OCI-LY7 (cell line): ENCODE data around the gene FAM171A2. TPM values are rescaled to one million over a fixed set of nuclear protein-coding genes. Genes with fewer than 3 reads are reported as not detected.
A peak's percentile ranks its signal among the peaks of the same experiment; 100 is the strongest.

Experiments used
- BruUV-seq: library from RNA; stranded (reverse); fragments of 400-500 nt; replicated peaks from 2 replicates; lab custom pipeline; 2021; lab: Mats Ljungman, UMichigan
- CTCF ChIA-PET: fragments of 300-600 bp; sonication (Branson Sonifier 250); formaldehyde crosslinking; loops from one replicate; lab custom pipeline; 2022; ENCODE audit warnings: antibody characterized with exemption; ENCODE audit not compliant: unreplicated experiment; lab: Charles Lee
- POLR2A ChIA-PET: fragments of 300-600 bp; sonication (Branson Sonifier 250); formaldehyde crosslinking; loops from one replicate; lab custom pipeline; 2022; ENCODE audit warnings: antibody characterized with exemption; lab: Charles Lee
- DNase-seq: peaks from one replicate; pipeline ENCODE4 v3.0.0-alpha.2; 2015; ENCODE audit warnings: low spot score
- H2AFZ ChIP-seq: fragments of 200-600 bp; sonication (generic), shearing (Covaris generic); 2 replicates; pipeline ENCODE4 v1.6.1; 2014; ENCODE audit warnings: mild to moderate bottlenecking, antibody characterized with exemption, low read length, moderate library complexity
- H3K27ac ChIP-seq: fragments of 200-600 bp; sonication (generic); 2 replicates; pipeline ENCODE4 v1.5.1; 2014; ENCODE audit warnings: mixed run types, low read depth, mild to moderate bottlenecking, moderate library complexity, low read length, inconsistent platforms; ENCODE audit not compliant: poor library complexity, severe bottlenecking
- H3K36me3 ChIP-seq: fragments of 200-600 bp; sonication (generic); 2 replicates; pipeline ENCODE4 v1.6.1; 2014; ENCODE audit warnings: mild to moderate bottlenecking, antibody characterized with exemption, low read length, moderate library complexity, mixed read lengths; ENCODE audit not compliant: insufficient read depth
- H3K4me1 ChIP-seq: fragments of 200-600 bp; sonication (generic); 2 replicates; pipeline ENCODE4 v1.5.1; 2014; ENCODE audit warnings: mild to moderate bottlenecking, low read length; ENCODE audit not compliant: insufficient read depth, poor library complexity, severe bottlenecking
- H3K4me2 ChIP-seq: fragments of 200-600 bp; sonication (generic); 2 replicates; pipeline ENCODE4 v1.6.1; 2014; ENCODE audit warnings: mild to moderate bottlenecking, low read length
- H3K4me3 ChIP-seq: fragments of 200-600 bp; sonication (generic); 2 replicates; pipeline ENCODE4 v1.5.1; 2014; ENCODE audit warnings: mild to moderate bottlenecking, low read depth, low read length; ENCODE audit not compliant: poor library complexity, severe bottlenecking
- H3K79me2 ChIP-seq: fragments of 200-600 bp; sonication (generic); 2 replicates; pipeline ENCODE4 v1.6.1; 2016; ENCODE audit warnings: low read depth, mild to moderate bottlenecking, low read length, moderate library complexity, mixed read lengths; ENCODE audit not compliant: insufficient read depth
- H3K9me2 ChIP-seq: fragments of 200-600 bp; sonication (generic); 2 replicates; pipeline ENCODE4 v1.6.1; 2016; ENCODE audit warnings: mild to moderate bottlenecking, low read length, mixed read lengths; ENCODE audit not compliant: insufficient read depth
- H3K9me3 ChIP-seq: fragments of 200-600 bp; sonication (generic); 2 replicates; pipeline ENCODE4 v1.6.1; 2014; ENCODE audit warnings: mild to moderate bottlenecking, mixed run types, low read length, mixed read lengths
- H4K20me1 ChIP-seq: fragments of 200-600 bp; sonication (generic); 2 replicates; pipeline ENCODE4 v1.6.1; 2014; ENCODE audit warnings: mild to moderate bottlenecking, antibody characterized with exemption, low read length, moderate library complexity, mixed read lengths; ENCODE audit not compliant: insufficient read depth
- CTCF ChIP-seq: fragments of 200-600 bp; sonication (generic); conservative IDR thresholded peaks from 2 replicates; pipeline ENCODE4 v1.5.1; 2014; ENCODE audit warnings: mild to moderate bottlenecking, antibody characterized with exemption, low read length, moderate library complexity, mixed read lengths
- EZH2phosphoT487 ChIP-seq: fragments of 200-600 bp; sonication (generic); IDR thresholded peaks from 2 replicates; pipeline ENCODE4 v1.6.1; 2018; ENCODE audit warnings: low read depth, borderline replicate concordance, mild to moderate bottlenecking, mixed run types, antibody characterized with exemption, low read length, moderate library complexity, mixed read lengths
- intact Hi-C: fragments of 100-400 bp; cut with micrococcal nuclease; formaldehyde crosslinking; loops from one replicate; pipeline ENCODE4 v1.10.0; 2022; ENCODE audit not compliant: unreplicated experiment
- total RNA-seq, 2 experiments: library from RNA; depleted of rRNA in 1 of 2; stranded (reverse); fragments of >200 nt in 1 of 2; shearing (Covaris generic) in 1 of 2; gene quantifications; 2 replicates each; pipeline ENCODE4 v1.2.3, GENCODE V29; 2014 to 2022

The FAM171A2 gene
- total RNA-seq, 2 experiments from 2014 or later, result 3.4 to 4.6 TPM

- H3K9me2 ChIP-seq, result no peaks in the 10 kb centered on the region
Measured at GRCh38 chr17:44338702-44339101, 25.0 kb downstream of the FAM171A2 start.

GRCh38 chr17:44335968-44336367 lies 27.7 kb downstream of the FAM171A2 start:
- BruUV-seq, result no TSS peak
- no peak for TF ChIP-seq EZH2phosphoT487
- no peak for TF ChIP-seq CTCF
- Histone ChIP-seq H3K4me3 (no peak overlapping the region), H3K9me2 (no peaks in the 10 kb centered on the region), H3K4me2 (peak overlapping the region; percentile 61), H3K79me2 (no peaks in the 10 kb centered on the region), H3K9me3 (no peaks in the 10 kb centered on the region), H3K36me3 (no peaks in the 10 kb centered on the region), H3K27ac (no peak overlapping the region), H4K20me1 (no peaks in the 10 kb centered on the region), H2AFZ (peak overlapping the region; percentile 74; the same call in 1 of the 2 replicates), H3K4me1 (peaks cover 30% of the 10 kb centered on the region)
- DNase-seq, result no peak
- POLR2A ChIA-PET, result interaction anchor here (0.5 to 2.3 kb wide), 3 partner anchors 9 to 227 kb away, joined by 3 to 11 read pairs (median 10); partner anchors contain the start of gene GRN
- CTCF ChIA-PET, result interaction anchor here (2.2 kb wide), 1 partner anchor 9 kb away, joined by 8 read pairs; the partner anchor contains the start of gene GRN
- intact Hi-C loops, result no loop called here

More at GRCh38 chr17:44338702-44339101, 25.0 kb downstream of the FAM171A2 start:
- CTCF ChIA-PET, result no interaction called here
- no peaks in the 10 kb centered on the region for H4K20me1 ChIP-seq
- no peak overlapping the region for H3K27ac ChIP-seq
- BruUV-seq, result no TSS peak
- H3K4me2 ChIP-seq, result no peak overlapping the region
- no peak overlapping the region for H3K4me3 ChIP-seq
- peaks cover 21% of the 10 kb centered on the region for H3K4me1 ChIP-seq
- H3K9me3 ChIP-seq, result no peaks in the 10 kb centered on the region
- TF ChIP-seq EZH2phosphoT487, result no peak
- TF ChIP-seq CTCF, result no peak
- intact Hi-C loops, result no loop called here
- no peak overlapping the region for H2AFZ ChIP-seq
- no peaks in the 10 kb centered on the region for H3K36me3 ChIP-seq
- POLR2A ChIA-PET, result interaction anchor here (1.3 kb wide), 1 partner anchor 9 kb away, joined by 7 read pairs; no protein-coding TSS in a partner anchor
- H3K79me2 ChIP-seq, result no peaks in the 10 kb centered on the region
- DNase-seq, result no peak

GRCh38 chr17:44335564-44335963 lies 28.1 kb downstream of the FAM171A2 start:
- intact Hi-C loops, result no loop called here
- no peak overlapping the region for H3K4me3 ChIP-seq
- POLR2A ChIA-PET, result interaction anchor here (0.5 to 2.3 kb wide), 3 partner anchors 10 to 228 kb away, joined by 3 to 11 read pairs (median 10); partner anchors contain the start of gene GRN
- H3K79me2 ChIP-seq, result no peaks in the 10 kb centered on the region
- CTCF ChIA-PET, result interaction anchor here (2.2 kb wide), 1 partner anchor 10 kb away, joined by 8 read pairs; the partner anchor contains the start of gene GRN
- H3K4me2 ChIP-seq, result peak overlapping the region; percentile 61
- peak overlapping the region; percentile 74 for H2AFZ ChIP-seq
- H3K27ac ChIP-seq, result peak overlapping the region; percentile 49
- H4K20me1 ChIP-seq, result no peaks in the 10 kb centered on the region
- no peaks in the 10 kb centered on the region for H3K36me3 ChIP-seq
- no peaks in the 10 kb centered on the region for H3K9me2 ChIP-seq
- TF ChIP-seq EZH2phosphoT487 (no peak), CTCF (no peak)
- no TSS peak for BruUV-seq
- no peaks in the 10 kb centered on the region for H3K9me3 ChIP-seq
- DNase-seq, result no peak
- H3K4me1 ChIP-seq, result peaks cover 33% of the 10 kb centered on the region
